Hematopoietic multipotent progenitor cell treated with erythropoietin and hydrocortisone succinate and interleukin-3 and kit ligand, for 4 days (in vitro differentiated cells): Measurements from ENCODE around the gene ZNF780A.
A peak's percentile ranks its signal among the peaks of the same experiment; 100 is the strongest.
"Not testable (repeated sequence)": the region's sequence is repeated elsewhere in the genome, so short reads cannot be mapped to it uniquely, and the experiment has no call there.

ENCODE experiments used
- DNase-seq: peaks from one replicate; pipeline ENCODE4 v3.0.0-alpha.2; 2015

The ZNF780A gene

GRCh38 chr19:40081411-40081810 is 9.3 kb downstream of the ZNF780A start:
- no peak for DNase-seq

- DNase-seq = no peak
Measured at GRCh38 chr19:40080289-40080688, 10.5 kb downstream of the ZNF780A start.

- DNase-seq = peak; percentile 23
Measured at GRCh38 chr19:40078377-40078776, 12.4 kb downstream of the ZNF780A start.

- no peak for DNase-seq
Measured at GRCh38 chr19:40070058-40070457, 20.7 kb downstream of the ZNF780A start.

- no peak for DNase-seq
Measured at GRCh38 chr19:40059624-40060023, 31.1 kb downstream of the ZNF780A start.

- DNase-seq = no peak
Measured at GRCh38 chr19:40057166-40057565, 33.6 kb downstream of the ZNF780A start.

- DNase-seq = no peak
Measured at GRCh38 chr19:40056505-40056904, 34.2 kb downstream of the ZNF780A start.

GRCh38 chr19:40055832-40056504 is 34.8 kb downstream of the ZNF780A start, which contains the start of gene ZNF780B:
Gene ZNF780B (minus strand): TSS chr19:40056231. CDS start chr19:40050332, 5,899 bp downstream.
- peak; percentile 87 for DNase-seq

GRCh38 chr19:40055049-40055448 is 35.7 kb downstream of the ZNF780A start:
- DNase-seq = no peak

GRCh38 chr19:40054632-40055031 is 36.1 kb downstream of the ZNF780A start:
- no peak for DNase-seq

- no peak for DNase-seq
Measured at GRCh38 chr19:40053491-40053890, 37.3 kb downstream of the ZNF780A start.

GRCh38 chr19:40041718-40042117 is 49.0 kb downstream of the ZNF780A start:
- DNase-seq = not testable (repeated sequence)

GRCh38 chr19:40038047-40038446 is 52.7 kb downstream of the ZNF780A start:
- DNase-seq = not testable (repeated sequence)

- no peak for DNase-seq
Measured at GRCh38 chr19:40035996-40036395, 54.7 kb downstream of the ZNF780A start.

GRCh38 chr19:40033989-40034560 is 56.7 kb downstream of the ZNF780A start:
- no peak for DNase-seq

GRCh38 chr19:40026597-40026970 is 64.2 kb downstream of the ZNF780A start:
- no peak for DNase-seq

- DNase-seq = no peak
Measured at GRCh38 chr19:40025938-40026596, 64.7 kb downstream of the ZNF780A start.

GRCh38 chr19:40023969-40024368 is 66.8 kb downstream of the ZNF780A start:
- DNase-seq = no peak
